Stimulated activated naive CD8-positive, alpha-beta T cell treated with anti-CD3 and anti-CD28 coated beads, Interleukin-15, amount 100 ng/mL, for 72 hours (primary cell): ENCODE results near the gene ABCD3.
"Not testable (repeated sequence)": the region's sequence is repeated elsewhere in the genome, so short reads cannot be mapped to it uniquely, and the experiment has no call there.

Experiments
- ATAC-seq: fragments of 150-1000 bp; cut with Tn5 transposase; 2 replicates; pipeline ENCODE4 v1.10.0; 2021; ENCODE audit warnings: mild to moderate bottlenecking, moderate library complexity
- DNase-seq, 2 donors: peaks; one replicate each; pipeline ENCODE4 v3.0.0; 2021 to 2022
- H3K27ac Mint-ChIP-seq, 2 donors: one replicate each; pipeline ENCODE4 v1.8.0; 2022; ENCODE audit warnings: mild to moderate bottlenecking in 2 of 2, mixed read lengths in 2 of 2, moderate library complexity in 2 of 2
- H3K27me3 Mint-ChIP-seq: one replicate; pipeline ENCODE4 v1.8.0; 2022; ENCODE audit warnings: mixed read lengths
- H3K4me1 Mint-ChIP-seq: one replicate; pipeline ENCODE4 v1.8.0; 2022; ENCODE audit warnings: mild to moderate bottlenecking, mixed read lengths
- H3K4me3 Mint-ChIP-seq, 2 donors: one replicate each; pipeline ENCODE4 v1.8.0; 2022; ENCODE audit warnings: mild to moderate bottlenecking in 2 of 2, mixed read lengths in 2 of 2, moderate library complexity in 1 of 2
- H3K9me3 Mint-ChIP-seq, 2 donors: one replicate each; pipeline ENCODE4 v1.8.0; 2022; ENCODE audit warnings: mixed read lengths in 2 of 2

The ABCD3 gene

DNA sequence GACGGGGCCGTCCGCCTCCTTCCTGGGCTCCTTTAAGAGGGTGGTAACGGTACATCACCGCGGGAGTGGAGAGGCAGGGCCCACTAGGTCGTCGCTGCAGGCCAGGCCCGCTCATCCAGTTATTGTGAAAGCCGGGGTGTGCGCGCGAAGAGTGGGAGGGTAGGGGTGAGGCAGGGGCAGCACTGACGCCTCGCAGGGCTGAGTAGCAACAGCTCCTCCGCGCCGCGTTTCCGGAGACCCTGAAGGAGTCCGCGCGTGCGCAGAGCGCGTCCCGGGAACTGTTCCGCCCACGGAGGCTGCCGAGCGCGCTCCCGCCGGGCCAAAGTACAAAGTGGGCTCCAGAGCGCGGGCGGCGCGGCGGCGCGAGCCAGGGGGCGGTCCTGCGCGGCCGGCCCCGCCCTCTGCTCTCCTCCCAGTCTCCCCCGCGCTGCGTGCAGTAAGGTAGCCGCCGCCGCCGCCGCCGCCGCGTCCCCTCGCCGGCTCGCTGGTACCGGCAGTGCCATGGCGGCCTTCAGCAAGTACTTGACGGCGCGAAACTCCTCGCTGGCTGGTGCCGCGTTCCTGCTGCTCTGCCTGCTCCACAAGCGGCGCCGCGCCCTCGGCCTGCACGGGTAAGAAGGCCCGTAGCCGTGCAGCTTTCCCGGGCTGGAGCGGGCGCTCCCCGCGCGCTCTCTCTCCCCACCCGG is at the start of gene ABCD3:
TSS of gene ABCD3 (plus strand) at position 412 of the 686 bp plus-strand sequence. CDS start at position 502, 90 bp downstream.
- ATAC-seq, result peak; percentile 94
- H3K4me1 Mint-ChIP-seq, result peaks cover 34% of the 10 kb centered on the region
- H3K27me3 Mint-ChIP-seq, result peaks cover 7% of the 10 kb centered on the region
- peak; percentile 98 to 99 for DNase-seq
- H3K27ac Mint-ChIP-seq, result peak within 1 kb of the TSS; percentile 72 to 75
- no peaks in the 10 kb centered on the region for H3K9me3 Mint-ChIP-seq
- H3K4me3 Mint-ChIP-seq, result no peak within 1 kb of the TSS

DNA sequence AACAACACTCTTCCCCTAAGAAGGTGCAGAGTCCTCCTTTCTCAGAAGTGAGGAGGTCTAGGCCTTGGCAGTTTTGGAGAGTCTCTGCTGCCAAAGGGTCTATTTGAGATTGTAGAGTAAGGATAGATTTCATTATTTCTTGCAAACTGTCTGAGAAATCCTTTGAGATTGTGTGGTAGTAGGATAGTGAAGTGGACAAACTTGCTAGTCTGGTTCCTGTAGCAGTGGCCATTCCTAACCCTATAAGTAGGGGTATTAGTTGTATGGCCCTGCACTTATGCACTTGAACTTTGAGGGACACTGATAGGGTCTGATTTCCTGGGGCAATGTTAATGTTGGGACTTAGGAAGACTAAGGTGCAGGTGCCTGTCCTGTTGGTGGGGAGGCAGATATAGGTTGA is 45.4 kb upstream of the ABCD3 start:
- H3K9me3 Mint-ChIP-seq, result peaks cover 7 to 13% of the 10 kb centered on the region in 2 donors
- ATAC-seq, H3K27me3 Mint-ChIP-seq, H3K4me3 Mint-ChIP-seq, H3K27ac Mint-ChIP-seq, H3K4me1 Mint-ChIP-seq, DNase-seq: not testable (repeated sequence)

DNA sequence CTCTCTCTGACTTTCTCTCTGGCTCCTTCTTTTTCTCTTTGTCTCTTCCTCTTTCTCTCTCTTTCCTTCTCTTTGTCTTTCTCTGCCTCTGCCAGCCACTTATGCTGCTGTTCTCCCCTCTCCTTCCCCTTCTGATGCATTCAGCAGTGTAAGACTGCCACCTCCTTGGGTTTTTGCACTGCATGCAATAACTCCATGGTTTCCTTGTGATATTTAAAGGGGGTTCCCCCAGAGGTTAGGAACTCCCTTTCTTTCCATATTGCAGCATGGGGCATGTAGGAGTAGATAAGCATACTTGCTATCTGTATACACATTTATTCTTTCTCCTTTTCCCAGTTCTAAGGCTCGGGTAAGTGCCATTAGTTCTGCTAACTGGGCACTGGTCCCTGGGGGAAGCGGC is 44.9 kb upstream of the ABCD3 start:
- ATAC-seq, H3K27me3 Mint-ChIP-seq, H3K4me1 Mint-ChIP-seq, H3K4me3 Mint-ChIP-seq, H3K27ac Mint-ChIP-seq, DNase-seq: not testable (repeated sequence)
- H3K9me3 Mint-ChIP-seq, result peaks cover 7 to 13% of the 10 kb centered on the region in 2 donors

DNA sequence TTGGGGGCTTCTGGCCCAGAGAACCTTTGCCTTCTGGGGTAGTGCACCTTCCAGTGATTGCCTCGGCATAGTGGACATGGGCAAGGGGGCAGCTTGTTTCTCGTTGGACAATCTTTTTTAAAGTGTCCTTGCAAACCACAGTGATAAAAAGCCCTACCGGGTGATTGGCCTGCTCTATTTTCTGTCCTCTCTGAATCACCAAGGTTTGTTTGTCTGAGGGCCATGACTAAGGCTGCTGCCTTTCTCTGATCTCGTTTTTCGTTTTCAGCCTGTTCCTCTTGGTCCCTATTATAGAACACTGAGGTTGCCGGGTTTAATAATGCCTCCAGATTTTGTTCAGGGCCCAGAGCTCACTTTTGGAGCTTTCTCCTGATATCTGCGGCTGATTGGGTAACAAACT is 42.5 kb upstream of the ABCD3 start:
- H3K27ac Mint-ChIP-seq, H3K9me3 Mint-ChIP-seq, H3K4me1 Mint-ChIP-seq, DNase-seq, ATAC-seq, H3K27me3 Mint-ChIP-seq, H3K4me3 Mint-ChIP-seq: not testable (repeated sequence)

DNA sequence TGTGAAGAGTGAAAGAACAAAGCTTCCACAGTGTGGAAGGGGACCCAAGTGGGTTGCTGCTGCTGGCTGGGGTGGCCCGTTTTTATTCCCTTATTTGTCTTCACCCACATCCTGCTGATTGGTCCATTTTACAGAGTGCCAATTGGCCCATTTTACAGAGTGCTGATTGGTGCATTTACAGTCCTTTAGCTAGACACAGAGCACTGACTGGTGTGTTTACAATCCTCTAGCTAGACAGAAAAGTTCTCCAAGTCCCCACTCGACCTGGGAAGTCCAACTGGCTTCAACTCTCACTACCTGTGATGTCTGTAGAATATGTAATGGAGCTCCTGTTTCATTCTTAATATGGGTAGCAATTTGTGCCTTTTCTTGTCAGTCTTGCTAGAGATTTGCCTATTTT is 39.7 kb upstream of the ABCD3 start:
- H3K27me3 Mint-ChIP-seq, ATAC-seq, H3K4me1 Mint-ChIP-seq, H3K9me3 Mint-ChIP-seq, H3K27ac Mint-ChIP-seq, DNase-seq, H3K4me3 Mint-ChIP-seq: not testable (repeated sequence)

DNA sequence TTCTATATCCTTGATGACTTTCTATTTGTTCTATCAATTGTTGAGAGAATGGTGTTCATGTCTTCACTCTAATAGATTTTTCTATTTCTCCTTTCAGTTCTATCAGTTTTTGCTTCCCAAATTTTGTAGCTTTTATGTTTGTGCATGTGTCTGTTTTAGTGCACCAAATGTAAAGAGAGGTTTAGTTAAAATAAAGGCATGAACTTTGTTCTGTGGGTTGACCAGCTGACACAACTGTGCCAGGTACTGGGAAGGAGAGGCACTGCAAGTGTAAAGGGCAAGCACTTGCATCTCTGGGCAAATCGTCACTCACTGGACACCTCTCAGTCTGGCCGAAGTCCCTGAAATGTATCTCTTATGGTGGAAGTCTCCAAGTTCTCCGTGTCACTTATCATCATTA is 38.6 kb upstream of the ABCD3 start:
- H3K9me3 Mint-ChIP-seq, result no peaks in the 10 kb centered on the region
- DNase-seq, result no peak
- no peak overlapping the region for H3K4me3 Mint-ChIP-seq
- no peak overlapping the region for H3K27ac Mint-ChIP-seq
- no peaks in the 10 kb centered on the region for H3K27me3 Mint-ChIP-seq
- no peak for ATAC-seq
- peaks cover 14% of the 10 kb centered on the region for H3K4me1 Mint-ChIP-seq

DNA sequence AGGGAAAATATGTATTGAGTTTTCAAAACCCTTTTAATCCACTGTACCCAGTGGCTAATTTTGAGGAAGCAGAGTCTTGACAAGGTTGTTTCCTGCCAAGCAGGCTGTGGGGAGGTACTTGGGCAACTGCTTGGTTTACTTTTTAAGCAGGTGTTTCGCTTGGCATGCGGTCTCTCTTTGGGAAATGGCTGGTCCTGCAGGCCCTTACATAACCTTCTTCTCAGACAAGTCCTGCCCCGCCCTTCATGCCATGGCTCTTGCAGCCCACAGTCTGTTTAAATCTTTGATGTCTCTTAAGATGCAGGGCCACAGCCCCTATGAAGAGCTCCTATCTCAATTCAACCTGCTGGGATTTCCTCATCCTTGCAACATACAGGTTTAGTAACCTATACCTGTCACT is 36.0 kb upstream of the ABCD3 start:
- Mint-ChIP-seq H3K9me3 (no peaks in the 10 kb centered on the region), H3K4me3 (no peak overlapping the region), H3K27me3 (no peaks in the 10 kb centered on the region), H3K27ac (no peak overlapping the region), H3K4me1 (peaks cover 23% of the 10 kb centered on the region)
- DNase-seq (no peak), ATAC-seq (no peak)

DNA sequence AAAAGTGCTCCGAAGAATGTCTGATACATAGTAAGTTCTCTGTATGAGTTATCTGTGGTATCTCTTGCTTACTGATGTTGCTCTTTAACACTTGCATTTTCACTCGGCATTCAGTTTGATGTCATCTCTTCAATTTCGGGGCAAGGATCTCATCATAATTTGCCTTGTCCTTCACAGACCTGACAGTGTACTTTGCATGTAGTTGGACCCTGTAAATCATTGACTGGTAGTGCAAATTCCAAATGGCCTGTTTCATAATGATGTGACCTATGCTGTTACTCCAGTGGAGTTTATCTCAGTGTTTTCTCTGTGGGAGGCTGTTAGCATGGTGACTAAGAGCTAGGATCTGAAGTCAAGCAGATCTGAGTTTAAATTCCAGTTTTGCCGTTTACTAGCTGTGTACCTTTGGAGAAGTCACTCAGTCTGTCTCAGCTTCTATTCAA is 34.2 kb upstream of the ABCD3 start:
- Mint-ChIP-seq H3K9me3 (peaks cover 0 to 7% of the 10 kb centered on the region in 2 donors), H3K4me3 (no peak overlapping the region), H3K27ac (no peak overlapping the region), H3K27me3 (no peaks in the 10 kb centered on the region), H3K4me1 (peaks cover 23% of the 10 kb centered on the region)
- ATAC-seq (peak; percentile 85), DNase-seq (peak; percentile 2 to 13)

DNA sequence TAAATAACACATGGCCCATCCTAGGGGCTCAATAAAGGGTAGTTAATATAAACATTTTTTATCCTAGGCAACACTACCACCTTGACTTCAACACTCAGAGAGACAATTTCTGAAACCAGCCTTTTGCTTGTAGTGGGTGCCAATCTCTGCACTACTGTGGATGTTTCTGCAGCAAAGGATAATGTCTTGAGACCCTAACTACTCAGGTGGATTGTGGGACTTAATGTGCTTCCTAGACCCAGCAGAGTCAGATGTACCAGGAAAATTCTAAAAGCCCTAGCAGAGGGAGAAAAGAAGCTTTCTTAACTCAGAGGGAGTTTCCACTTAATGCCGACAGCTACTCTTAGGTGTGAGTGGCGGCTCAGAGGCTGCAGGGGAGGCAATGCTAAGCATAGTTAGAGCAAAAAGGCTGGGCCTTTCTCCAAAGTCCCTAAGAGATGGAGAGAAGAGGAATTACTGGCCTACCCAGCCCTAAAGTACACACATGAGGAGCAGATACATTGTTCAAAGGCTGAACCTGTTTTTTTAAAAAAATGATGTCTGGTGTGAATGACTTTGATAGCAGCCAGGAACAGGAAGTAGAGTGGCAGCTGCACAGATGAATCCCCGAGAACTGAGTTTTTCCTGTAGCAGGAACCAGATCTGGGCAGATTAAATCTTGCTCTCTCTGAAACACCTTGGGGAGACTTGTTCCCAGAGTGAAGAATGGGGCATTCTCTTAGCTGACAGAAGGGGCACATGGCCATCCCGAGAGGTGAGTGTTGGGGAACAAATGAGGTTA is 33.5 kb upstream of the ABCD3 start:
- Mint-ChIP-seq H3K4me3 (peak overlapping the region; percentile 48 to 75), H3K4me1 (peaks cover 23% of the 10 kb centered on the region), H3K9me3 (peaks cover 2 to 10% of the 10 kb centered on the region in 2 donors), H3K27ac (peak overlapping the region; percentile 78 to 94), H3K27me3 (no peaks in the 10 kb centered on the region)
- DNase-seq (peak in 1 of 2 donors; percentile 11), ATAC-seq (peak; percentile 55)

DNA sequence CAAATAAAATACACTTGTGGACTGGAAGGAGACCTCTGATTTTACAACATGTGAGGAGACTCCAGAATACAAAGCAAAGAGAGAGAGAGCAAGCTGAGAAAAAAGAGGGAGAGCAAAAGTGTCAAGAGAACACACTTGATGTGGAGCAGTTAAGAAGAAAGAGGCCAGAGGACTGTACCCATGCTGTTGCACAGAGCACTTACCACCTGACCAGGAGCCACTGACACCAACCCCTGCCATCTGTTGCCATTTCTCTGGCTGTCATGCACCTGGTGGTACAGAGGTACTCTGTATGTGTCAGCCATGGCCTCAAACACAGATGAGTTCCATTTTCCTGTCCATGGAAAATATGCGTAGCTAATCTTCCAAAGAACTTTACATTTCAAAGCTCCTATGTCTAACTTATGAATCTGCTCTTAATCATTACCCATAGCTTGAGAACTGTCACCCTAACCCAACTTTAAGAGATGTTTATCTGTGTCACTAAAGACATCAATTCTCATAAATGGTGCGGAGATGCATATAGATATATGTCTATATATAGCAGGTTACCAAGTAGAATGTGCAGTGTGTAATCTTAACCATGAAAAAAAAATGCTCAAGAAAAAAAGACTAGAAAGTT is 32.8 kb upstream of the ABCD3 start:
- H3K27me3 Mint-ChIP-seq, result no peaks in the 10 kb centered on the region
- no peak for DNase-seq
- H3K27ac Mint-ChIP-seq, result peak overlapping the region; percentile 78 to 94
- peaks cover 23% of the 10 kb centered on the region for H3K4me1 Mint-ChIP-seq
- peaks cover 5 to 13% of the 10 kb centered on the region in 2 donors for H3K9me3 Mint-ChIP-seq
- peak overlapping the region; percentile 48 to 75 for H3K4me3 Mint-ChIP-seq
- ATAC-seq, result no peak

DNA sequence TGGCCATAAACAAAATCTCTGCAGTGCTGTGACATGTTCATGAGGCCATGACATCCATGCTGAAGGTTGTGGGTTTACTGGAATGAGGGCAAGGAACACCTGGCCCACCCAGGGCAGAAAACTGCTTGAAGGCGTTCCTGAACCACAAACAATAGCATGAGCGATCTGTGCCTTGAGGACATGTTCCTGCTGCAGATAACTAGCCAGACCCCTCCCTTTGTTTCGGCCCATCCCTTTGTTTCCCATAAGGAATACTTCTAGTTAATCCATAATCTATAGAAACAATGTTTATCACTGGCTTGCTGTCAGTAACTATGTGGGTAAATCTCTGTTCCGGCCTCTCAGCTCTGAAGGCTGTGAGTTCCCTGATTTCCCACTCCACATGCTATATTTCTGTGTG is 28.9 kb upstream of the ABCD3 start:
- Mint-ChIP-seq H3K4me3 (no peak overlapping the region), H3K9me3 (peaks cover 5 to 13% of the 10 kb centered on the region in 2 donors), H3K4me1 (peaks cover 13% of the 10 kb centered on the region), H3K27ac (no peak overlapping the region), H3K27me3 (no peaks in the 10 kb centered on the region)
- DNase-seq (no peak), ATAC-seq (no peak)

DNA sequence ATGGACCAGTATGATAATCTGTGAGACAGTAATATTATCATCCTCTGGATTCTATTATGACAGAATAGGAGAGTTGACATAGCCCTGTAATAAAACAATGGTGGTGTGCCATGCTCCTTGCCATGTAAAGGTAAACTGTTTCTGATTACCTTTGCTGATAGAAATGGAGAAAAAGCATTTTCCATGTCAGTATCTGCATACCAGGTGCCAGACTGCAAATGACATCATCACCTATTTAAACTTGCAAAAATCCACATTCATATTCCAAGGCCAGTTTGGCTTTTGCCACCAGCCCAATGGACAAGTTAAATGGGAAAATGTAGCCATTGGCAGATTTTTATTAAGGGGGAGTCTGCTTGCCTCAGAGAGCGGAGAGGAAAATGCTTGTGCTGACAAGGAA is 23.9 kb upstream of the ABCD3 start:
- ATAC-seq (no peak), DNase-seq (no peak)
- Mint-ChIP-seq H3K27me3 (no peaks in the 10 kb centered on the region), H3K4me3 (no peak overlapping the region), H3K9me3 (peaks cover 5% of the 10 kb centered on the region in 2 donors), H3K27ac (no peak overlapping the region), H3K4me1 (no peaks in the 10 kb centered on the region)

DNA sequence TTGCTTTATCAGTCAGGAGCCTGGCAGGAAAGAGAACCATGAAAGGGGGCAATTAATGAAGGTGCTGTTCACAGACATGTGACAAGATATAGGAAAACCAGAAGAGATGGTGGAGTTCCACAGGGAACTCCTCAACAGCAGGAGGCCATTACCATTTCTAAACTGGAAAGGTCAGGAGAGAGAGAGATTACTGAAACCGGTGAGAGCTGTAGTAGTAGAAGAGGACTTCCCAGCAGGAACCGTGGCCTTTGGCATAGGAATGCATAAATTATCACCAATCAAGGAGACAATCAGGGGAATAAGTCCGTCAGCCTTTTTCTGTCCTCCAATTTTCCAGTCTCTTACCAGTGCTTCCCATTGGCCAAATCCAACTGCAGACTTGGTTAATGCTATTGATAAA is 23.0 kb upstream of the ABCD3 start:
- no peaks in the 10 kb centered on the region for H3K27me3 Mint-ChIP-seq
- H3K27ac Mint-ChIP-seq, result no peak overlapping the region
- ATAC-seq (no peak), DNase-seq (no peak)
- no peak overlapping the region for H3K4me3 Mint-ChIP-seq
- no peaks in the 10 kb centered on the region for H3K9me3 Mint-ChIP-seq
- no peaks in the 10 kb centered on the region for H3K4me1 Mint-ChIP-seq

DNA sequence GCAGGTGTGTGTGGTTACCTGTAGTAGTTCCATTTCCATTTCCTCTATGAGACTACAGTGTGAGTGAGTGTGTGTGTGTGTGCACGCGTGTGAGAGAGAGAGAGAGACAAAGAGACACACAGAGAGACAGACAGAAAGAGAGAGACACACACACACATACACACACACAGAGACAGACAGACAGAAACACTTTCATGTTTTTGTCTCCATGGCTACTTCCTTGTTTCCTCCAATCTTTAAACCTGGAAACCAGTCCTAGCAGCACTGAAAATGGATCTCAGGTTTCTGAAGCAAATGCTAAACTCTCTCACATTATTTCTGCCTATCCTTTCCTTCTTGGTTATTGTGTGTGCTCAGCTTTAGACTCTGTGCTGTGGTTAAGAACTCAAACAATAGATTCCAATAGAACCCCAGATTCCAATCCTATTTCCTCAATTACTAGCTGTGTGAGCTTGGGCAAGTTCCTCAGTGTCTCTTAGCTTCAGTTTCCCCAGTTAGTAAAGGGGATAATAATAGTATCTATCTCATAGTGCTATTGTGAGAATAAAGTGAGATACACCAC is 22.4 kb upstream of the ABCD3 start:
- H3K27ac Mint-ChIP-seq, result no peak overlapping the region
- H3K27me3 Mint-ChIP-seq, result no peaks in the 10 kb centered on the region
- H3K4me1 Mint-ChIP-seq, result no peaks in the 10 kb centered on the region
- no peak overlapping the region for H3K4me3 Mint-ChIP-seq
- no peaks in the 10 kb centered on the region for H3K9me3 Mint-ChIP-seq
- no peak for ATAC-seq
- DNase-seq, result no peak

DNA sequence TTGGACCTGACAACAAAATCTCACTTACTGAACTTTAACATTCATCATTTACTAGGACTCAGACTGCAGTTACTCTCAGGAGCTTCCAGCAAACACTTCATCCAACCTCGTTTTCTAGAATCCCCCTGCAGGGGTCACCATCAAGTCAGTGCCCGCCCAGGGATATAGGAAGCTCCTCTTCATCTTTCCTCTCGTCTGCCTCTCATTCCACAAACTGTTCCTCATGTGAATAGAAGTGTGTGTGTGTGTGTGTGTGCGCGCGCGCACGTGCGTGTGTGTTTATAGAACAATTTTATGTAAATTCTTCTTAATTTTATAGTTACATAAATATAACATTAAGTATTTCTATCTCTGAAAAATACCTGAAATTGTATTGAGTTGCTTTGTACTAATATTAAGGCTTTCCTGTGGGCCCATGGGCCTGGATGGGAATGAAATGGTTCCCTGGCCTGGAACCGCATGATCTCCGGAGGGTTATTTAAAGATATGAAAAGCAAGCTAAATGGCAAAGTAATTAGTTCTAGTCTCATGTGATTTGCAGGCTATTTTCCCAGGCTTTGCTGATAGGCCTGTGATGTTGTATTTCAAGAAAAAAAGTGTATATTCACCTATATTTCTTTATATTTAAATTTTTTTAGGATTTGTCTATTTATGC is 21.7 kb upstream of the ABCD3 start:
- H3K4me1 Mint-ChIP-seq, result no peaks in the 10 kb centered on the region
- H3K9me3 Mint-ChIP-seq, result no peaks in the 10 kb centered on the region
- no peak for DNase-seq
- no peak overlapping the region for H3K4me3 Mint-ChIP-seq
- H3K27ac Mint-ChIP-seq, result no peak overlapping the region
- no peak for ATAC-seq
- no peaks in the 10 kb centered on the region for H3K27me3 Mint-ChIP-seq
